ENCODE results near the gene MGMT.

- no peak for TF ChIP-seq ZBTB33 (IDR thresholded peaks at IDR 0.05)
- TF ChIP-seq, protein P1, sequence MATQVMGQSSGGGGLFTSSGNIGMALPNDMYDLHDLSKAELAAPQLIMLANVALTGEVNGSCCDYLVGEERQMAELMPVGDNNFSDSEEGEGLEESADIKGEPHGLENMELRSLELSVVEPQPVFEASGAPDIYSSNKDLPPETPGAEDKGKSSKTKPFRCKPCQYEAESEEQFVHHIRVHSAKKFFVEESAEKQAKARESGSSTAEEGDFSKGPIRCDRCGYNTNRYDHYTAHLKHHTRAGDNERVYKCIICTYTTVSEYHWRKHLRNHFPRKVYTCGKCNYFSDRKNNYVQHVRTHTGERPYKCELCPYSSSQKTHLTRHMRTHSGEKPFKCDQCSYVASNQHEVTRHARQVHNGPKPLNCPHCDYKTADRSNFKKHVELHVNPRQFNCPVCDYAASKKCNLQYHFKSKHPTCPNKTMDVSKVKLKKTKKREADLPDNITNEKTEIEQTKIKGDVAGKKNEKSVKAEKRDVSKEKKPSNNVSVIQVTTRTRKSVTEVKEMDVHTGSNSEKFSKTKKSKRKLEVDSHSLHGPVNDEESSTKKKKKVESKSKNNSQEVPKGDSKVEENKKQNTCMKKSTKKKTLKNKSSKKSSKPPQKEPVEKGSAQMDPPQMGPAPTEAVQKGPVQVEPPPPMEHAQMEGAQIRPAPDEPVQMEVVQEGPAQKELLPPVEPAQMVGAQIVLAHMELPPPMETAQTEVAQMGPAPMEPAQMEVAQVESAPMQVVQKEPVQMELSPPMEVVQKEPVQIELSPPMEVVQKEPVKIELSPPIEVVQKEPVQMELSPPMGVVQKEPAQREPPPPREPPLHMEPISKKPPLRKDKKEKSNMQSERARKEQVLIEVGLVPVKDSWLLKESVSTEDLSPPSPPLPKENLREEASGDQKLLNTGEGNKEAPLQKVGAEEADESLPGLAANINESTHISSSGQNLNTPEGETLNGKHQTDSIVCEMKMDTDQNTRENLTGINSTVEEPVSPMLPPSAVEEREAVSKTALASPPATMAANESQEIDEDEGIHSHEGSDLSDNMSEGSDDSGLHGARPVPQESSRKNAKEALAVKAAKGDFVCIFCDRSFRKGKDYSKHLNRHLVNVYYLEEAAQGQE (IDR thresholded peaks at IDR 0.05) = no peak
- TF ChIP-seq CTCF (IDR thresholded peaks at IDR 0.05; ENCODE audit: low read depth, low read length, missing input control) = no peak
- no peak for TF ChIP-seq YY1 (IDR thresholded peaks at IDR 0.05)
- no peak for TF ChIP-seq JUND (IDR thresholded peaks at IDR 0.05)
- TF ChIP-seq GABPA (IDR thresholded peaks at IDR 0.05 in 1 of 2, conservative IDR thresholded peaks at IDR 0.05 in 1 of 2) = no peak
- TF ChIP-seq RXRA (IDR thresholded peaks at IDR 0.05) = no peak
- TF ChIP-seq NR2F2 (IDR thresholded peaks at IDR 0.05) = no peak
- TF ChIP-seq, protein P2, sequence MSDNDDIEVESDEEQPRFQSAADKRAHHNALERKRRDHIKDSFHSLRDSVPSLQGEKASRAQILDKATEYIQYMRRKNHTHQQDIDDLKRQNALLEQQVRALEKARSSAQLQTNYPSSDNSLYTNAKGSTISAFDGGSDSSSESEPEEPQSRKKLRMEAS (IDR thresholded peaks at IDR 0.05) = no peak
- TF ChIP-seq FOXA1 (IDR thresholded peaks at IDR 0.05) = no peak
- no peak for TF ChIP-seq RAD21 (IDR thresholded peaks at IDR 0.05)
- no peak for TF ChIP-seq SP1 (IDR thresholded peaks at IDR 0.05)
- no peak for TF ChIP-seq TAF1 (conservative IDR thresholded peaks at IDR 0.05)
These were observed 67.8 kb downstream of the MGMT start for GRCh38 chr10:129534826-129535225.

Measured in liver (tissue), 3 donors.